RPMI7951 (cell line): Measurements from ENCODE around the gene ARL2. TPM values are rescaled to one million over a fixed set of nuclear protein-coding genes. Genes with fewer than 3 reads are reported as not detected.
A peak's percentile ranks its signal among the peaks of the same experiment; 100 is the strongest.
"Not testable (repeated sequence)": the region's sequence is repeated elsewhere in the genome, so short reads cannot be mapped to it uniquely, and the experiment has no call there.

Experiments
- DNase-seq: peaks from one replicate; pipeline ENCODE4 v3.0.0-alpha.2; 2012; ENCODE audit warnings: low read depth
- total RNA-seq: library from RNA; depleted of rRNA; stranded (reverse); fragments of >200 nt; shearing (Covaris generic); gene quantifications from 2 replicates; pipeline ENCODE4 v1.2.3, GENCODE V29; 2014; rRNA removed

Gene ARL2
- 166 and 176 TPM in 2 replicates for total RNA-seq

DNA sequence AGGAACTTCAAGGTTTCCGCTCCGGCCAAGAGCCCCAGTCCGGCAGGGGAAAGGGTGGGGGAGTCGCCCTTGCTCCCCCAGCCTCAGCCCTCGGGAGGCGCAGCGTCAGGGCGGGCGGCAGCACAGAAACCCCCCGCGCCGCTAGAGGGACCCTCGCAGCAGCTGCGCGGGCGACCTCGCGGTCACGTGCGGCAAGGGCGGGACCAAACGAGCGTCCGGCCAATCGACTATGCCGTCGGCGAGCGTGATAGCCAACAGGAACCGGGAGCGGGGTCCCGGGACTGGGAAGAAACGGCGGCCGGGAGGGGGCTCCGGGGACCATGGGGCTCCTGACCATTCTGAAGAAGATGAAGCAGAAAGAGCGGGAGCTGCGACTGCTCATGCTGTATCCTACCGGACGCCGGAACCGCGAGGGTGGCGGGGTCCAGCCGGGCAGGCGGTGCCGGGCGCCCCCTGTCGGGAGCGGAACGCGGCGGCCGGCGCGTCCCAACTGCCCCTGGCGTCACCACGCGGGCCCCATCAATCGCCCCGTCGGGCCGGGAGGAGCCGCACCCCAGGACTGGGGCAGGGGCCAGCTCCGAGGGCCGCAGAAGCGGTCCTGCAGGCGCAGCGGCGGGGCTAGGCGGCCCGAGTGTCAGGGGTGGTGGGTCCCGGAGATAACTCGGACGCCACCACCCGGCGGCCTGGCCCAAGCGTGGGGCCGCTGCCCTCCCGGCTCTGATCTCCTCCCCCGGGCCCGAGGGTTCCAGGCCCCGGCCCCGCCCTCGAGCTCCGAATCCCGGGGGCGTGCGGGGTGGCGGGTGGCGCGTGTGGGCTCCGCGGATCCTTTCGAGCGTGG is at the start of gene ARL2:
Gene ARL2, plus strand, starts transcription at position 273 of the 838 bp plus-strand sequence. Its CDS starts 48 bp downstream, at position 321.
- DNase-seq = peak; percentile 87

DNA sequence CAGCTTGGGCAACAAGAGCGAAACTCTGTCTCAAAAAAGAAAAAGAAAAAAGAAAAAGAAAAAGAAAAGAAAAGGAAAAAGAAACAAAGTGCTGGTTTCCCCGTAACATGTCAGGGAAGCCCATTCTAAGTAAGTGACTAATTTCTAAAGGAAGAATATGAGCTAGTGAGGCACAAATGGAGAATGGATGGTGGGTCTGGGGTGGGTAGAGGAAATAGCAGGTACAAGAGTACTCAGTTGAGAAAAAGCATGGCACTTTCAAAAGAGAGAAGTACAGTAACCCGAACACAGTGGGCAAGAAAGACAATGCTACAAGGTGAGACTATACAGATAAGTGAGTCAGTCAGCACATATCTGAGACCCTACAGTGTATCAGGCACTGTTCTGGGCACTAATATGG is 46.6 kb upstream of the ARL2 start:
- DNase-seq = no peak

DNA sequence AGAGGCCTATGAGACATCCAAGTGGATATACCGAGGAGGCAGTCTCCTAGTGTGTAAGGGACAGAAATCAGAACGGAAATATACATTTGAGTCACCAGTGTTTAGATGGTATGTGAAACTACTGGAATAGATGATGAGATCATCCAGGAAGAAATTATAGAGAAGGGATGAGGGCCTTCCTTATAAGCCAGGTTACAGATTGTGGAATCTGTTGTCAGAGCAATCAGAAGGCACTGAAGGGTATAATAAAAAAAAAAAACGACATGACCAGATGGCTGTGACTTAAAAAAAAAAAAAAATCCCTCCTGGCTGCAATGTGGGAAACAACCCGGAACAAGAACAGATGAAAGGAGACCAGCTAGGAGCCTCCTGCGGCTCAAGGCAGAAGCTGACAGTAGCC is 44.8 kb upstream of the ARL2 start:
- DNase-seq = peak; percentile 21

DNA sequence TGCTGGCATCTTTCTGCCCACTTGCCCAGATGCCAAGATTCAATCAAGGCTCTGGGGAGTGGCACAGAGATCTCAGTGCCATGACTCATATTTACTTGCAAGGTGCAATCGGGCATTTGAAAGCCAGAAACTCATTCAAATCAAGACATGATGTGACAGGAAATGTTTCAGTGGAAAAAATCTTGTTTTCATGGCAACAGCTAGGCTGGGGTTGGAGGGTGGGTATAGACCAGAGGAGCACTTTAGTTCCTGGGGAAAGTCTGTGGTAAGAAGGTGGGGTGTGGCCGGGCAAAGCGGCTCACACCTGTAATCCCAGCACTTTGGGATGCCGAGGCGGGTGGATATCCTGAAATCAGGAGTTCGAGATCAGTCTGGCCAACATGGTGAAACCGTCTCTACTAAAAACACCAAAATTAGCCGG is 43.2 kb upstream of the ARL2 start:
- DNase-seq = no peak

DNA sequence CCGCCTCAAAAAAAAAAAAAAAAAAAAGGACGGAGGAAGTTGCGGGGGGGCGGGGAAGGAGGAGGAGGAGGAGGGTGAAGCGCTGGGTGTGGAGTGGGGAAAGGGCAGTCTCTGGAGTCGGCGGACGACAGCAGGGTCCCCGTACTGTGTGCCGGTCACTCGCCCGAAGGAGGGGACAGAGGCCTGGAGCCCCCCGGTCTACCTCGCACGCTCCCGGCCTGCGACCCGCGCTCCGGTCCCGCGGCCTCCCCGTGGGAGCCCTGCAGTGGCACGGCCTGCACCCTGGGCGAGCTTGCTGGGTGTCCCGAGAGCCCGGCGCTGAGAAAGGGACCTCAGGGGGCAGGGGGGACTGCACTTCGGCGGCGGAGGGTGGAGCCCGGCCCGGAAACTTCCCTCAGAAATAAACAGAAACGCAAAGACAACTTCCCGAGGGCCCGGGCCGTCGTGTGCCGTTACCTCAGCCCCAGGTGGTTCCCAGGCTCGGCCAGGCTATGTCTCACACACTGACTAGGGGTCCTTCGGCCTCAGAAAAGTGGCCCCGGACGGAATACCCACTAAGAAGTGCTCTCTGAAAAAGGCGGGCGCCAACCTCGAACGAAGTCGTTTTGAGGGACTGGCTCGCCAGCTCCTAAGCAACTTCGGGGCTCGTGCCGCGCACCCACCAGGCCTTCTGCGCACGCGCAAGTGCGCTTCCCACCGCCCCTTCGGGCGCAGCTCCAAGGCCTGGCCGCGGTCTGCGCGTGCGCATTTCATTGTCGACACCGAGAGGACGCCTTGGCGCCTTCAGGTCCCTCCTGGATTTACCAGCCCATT is 42.3 kb upstream of the ARL2 start, which contains the start of gene MAJIN:
Gene MAJIN, minus strand, starts transcription at position 688 of the 813 bp plus-strand sequence. CDS start 12,703 bp downstream, outside the sequence.
- DNase-seq = peak; percentile 72

DNA sequence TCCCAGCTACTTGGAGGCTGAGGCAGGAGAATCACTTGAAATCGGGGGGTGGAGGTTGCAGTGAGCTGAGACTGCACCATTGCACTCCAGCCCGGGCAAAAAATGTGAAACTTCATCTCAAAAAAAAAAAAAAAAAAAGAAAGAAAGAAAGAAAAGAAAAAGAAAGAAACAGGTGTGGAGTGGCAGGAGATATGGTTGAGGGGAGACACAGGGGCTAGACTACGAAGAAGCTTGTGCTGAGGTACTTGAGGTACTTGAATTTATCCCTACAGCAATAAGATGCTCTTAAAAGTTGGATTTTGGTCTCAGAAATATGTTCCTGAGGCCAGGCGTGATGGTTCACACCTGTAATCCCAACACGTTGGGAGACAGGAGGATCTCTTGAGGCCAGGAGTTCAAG is 39.8 kb upstream of the ARL2 start:
- no peak for DNase-seq

DNA sequence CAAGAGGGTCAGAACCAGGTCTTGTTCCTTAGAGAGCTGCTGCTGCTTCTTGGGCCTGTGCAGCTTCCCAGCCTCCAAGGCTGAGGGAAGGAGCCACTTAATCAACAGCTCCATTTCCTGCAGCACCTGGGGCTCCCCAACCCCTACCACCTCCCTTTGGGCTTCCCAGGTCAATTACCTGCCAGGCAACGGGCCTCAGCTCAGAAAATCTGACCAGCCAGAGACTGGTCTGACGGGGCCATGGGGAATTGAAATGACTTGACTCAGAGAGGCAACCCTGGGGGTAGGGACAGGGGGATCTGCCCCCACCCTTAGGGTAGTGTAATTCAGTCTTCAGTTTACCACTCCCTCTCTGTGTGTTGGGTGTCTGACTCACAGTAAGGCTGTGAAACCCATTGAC is 37.3 kb upstream of the ARL2 start:
- DNase-seq = no peak

DNA sequence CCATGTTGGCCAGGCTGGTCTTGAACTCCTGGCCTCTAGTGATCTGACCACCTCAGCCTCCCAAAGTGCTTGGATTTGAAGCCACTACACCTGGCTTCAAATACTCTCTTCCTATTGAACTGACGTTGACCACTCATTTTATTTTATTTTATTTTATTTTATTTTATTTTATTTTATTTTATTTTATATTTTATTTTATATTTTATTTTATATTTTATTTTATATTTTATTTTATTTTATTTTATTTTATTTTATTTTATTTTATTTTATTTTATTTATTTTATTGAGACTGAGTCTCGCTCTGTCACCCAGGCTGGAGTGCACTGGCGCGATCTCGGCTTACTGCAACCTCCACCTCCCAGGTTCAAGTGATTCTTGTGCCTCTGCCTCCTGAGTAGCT is 30.6 kb upstream of the ARL2 start:
- not testable (repeated sequence) for DNase-seq

DNA sequence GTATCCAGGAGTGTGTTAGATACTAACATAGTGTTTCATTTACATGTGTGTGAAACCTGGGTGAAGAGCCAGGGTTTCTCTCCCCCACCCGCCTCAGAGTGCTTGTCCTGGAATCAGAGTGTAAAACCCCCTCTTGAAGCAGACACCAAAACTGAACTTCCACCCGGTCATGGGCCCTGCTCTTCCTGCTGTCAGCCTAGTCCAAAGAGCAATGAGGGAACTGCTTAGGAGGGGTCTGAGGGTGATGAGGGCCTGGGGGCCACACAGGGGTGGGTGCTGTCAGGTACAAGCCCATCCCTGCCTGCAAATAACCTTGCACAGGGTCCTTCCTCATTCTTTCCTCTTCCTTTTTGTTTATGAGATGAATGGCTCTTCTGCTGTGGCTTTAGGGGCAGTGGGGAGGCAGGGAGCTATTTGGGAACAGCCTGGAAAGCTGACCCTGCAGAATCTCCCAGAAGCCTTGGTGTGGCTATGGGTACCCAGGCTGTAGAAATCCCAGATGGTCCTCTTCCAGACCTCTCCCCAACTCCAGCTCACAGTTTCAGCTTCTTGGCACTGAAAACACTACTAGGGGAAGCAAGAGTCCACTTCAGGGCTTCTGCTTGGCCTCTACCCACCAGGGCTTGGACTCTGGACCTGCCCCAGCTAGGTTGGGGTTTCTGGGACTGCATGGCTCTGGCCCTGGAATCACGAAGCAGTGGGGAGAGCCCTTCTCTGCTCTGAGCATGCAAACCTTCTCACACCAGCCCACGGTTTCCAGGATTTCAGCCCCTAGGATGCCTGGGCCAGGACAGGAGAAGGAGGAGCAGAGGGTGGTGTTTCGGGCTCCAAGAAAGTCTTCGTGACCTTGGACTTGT is 25.7 kb upstream of the ARL2 start:
- DNase-seq = no peak

DNA sequence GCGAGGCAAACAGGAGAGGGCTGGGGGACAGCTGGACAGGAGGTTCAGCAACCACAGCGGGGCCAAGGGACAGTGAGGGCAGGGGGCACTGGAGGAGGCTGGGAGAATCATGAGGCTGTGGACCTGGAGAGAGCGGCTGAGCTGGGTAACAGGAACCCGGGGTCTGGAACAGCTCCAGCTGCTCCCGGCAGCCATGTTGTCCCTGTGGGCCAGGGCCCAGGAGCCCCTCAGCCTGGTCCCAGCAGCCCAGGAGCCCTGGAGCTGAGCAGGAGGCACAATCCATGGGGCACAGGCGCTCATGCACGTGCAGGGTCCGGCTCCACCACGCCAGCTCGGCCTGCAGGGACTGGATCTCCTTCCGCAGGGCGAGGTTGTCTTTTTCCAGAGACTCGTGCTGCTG is 24.5 kb upstream of the ARL2 start:
- DNase-seq = no peak

DNA sequence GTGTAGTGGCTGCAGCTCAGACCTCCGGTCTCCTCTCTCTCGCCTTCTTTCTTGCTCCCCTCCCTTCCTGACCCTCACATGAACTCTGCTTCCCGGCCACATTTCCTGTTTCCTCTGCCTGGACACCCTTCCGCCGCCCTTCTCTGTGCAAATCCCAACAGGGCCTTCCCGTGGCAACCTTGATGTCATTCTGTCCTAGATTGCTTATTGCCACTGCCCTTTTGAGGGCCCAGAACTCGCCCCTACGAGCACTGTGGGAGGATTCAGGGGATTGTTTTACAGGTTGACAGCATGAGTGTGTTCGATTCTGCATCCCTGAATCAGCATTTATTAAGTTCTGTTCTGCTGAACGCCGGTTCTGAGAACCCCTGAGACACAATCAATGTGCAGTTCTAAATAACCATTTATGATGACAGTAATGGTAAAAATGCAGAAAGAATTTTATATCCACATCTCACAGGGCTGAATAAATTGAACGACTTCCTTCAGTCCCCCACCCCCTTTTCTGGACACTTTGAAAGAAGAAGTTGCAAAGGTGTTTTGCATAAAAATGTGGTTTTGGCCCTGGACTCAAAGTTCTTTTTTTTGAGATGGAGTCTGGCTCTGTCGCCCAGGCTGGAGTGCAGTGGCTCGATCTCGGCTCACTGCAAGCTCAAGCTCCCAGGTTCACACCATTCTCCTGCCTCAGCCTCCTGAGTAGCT is 23.6 kb upstream of the ARL2 start:
- peak; percentile 16 for DNase-seq

DNA sequence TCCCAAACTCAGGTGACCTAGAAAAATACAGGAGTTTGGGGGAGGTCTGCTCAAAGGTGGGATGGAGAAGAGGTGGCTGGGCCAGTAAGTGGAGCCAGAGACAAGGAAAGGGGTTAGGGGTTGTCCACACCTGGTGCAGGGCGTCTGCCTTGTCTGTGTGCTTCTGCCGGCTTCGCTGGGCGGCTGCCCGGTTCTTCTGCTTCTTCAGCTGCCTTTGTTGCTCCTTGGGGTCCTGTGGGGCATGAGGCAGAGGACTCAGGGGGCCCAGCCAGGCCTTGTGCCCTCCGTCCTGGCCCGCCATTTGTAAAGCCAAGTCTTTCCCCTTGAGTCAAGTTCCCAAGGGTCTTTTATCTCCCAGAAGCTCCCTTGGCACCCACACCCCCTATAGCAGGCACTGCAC is 19.6 kb upstream of the ARL2 start:
- no peak for DNase-seq

DNA sequence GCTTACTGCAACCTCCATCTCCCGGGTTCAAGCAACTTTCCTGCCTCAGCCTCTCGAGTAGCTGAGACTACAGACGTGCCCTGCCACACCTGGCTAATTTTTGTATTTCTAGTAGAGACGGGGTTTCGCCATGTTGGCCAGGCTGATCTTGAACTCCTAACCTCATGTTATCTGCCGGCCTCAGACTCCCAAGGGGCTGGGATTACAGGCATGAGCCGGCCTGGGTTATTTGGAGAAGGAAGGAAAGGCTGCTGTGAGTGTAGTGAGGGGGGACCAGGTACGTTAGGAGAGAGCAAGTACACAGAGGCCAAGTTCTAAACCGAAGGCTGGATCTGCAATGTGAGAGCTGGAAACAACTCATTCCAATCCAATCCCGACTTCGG is 17.6 kb upstream of the ARL2 start:
- DNase-seq = no peak

DNA sequence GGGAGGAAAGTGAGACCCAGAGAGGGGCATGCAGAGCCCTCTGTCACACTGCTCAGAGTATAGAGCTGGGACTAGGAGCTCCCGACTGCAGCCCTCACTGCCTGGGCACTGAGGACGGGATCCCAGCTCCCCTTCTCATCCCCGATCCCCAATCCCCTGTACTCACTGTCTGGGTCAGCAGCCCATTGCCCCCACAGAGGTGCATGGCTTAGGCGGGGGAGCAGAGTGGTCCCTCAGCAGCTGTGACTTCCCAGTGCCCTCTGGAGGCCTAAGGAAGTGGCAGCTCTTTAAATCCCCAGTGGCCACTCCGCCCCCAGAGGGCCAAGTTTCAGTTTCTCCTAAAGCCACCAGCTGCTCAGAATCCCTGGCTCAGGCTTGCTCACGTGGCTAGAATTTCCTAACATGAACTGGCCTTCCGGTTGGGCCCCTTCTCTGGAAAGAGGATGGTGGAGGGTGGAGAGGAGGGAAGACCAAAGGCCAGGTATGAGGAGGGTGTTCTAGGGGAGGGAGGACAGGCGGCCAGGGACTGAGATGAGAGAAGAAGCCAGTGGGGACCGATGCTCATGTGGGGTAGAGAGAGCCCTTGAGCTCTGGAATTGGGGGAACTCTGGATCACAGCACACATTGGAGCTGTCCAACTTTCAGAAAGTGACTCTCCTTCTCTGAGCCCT is 17.1 kb upstream of the ARL2 start, which contains the start of gene BATF2:
Gene BATF2, minus strand, starts transcription at position 262 of the 671 bp plus-strand sequence. Its CDS starts 57 bp downstream, at position 205.
- DNase-seq = peak; percentile 88

DNA sequence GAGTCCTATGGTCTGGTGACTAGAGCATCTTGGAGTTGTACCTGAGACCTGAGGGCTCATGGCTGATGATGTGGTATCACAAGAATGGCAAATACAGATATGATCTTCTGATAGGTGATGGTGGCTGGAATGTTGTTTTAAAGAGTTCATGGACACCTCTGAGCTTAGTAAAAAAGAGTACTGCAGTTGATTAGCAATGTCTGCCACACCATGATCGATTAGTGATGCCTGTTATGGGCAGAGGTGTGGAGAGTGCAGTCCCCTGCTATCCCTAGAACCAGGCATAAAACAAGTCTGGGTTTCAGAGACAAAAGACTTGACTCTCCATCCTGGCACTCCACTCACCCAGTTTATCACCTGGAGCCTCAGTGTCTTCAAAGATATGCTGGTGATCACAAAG is 15.8 kb upstream of the ARL2 start:
- DNase-seq = no peak

DNA sequence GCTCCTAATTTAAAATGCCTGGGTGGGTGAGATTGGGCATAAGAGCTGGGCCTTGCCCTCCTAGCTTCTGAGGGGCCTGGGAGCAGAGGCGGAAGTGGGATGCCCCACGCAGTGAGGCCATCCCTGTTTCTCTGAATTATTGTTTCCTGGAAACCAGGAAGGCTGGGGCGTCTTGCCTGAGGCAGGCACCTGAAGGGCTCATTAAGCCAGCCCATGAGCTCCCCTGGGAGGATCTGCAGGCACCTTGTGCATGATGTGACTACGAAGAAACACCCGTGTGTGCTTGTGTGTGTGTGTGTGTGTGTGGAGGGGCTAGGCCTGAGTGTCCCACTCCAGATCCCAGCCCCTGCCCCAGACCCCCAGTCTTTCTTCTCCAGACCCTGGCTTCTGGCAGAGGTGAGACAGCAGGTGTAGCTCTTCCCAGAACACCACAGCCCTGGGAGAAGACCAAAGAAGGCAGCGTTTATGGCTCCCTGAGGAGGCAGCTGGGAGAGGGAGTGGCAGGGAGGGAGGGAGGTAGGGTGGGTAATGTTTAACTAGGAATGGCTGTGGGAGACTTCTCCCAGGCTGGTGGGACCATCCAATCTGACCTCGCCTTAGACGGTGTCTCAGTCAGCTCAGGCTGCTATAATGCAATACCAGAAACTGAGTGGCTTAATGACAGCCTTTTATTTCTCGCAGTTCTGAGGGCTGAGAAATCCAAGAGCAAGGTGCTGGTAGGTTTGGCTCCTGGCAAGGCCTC is 15.1 kb upstream of the ARL2 start:
- no peak for DNase-seq

DNA sequence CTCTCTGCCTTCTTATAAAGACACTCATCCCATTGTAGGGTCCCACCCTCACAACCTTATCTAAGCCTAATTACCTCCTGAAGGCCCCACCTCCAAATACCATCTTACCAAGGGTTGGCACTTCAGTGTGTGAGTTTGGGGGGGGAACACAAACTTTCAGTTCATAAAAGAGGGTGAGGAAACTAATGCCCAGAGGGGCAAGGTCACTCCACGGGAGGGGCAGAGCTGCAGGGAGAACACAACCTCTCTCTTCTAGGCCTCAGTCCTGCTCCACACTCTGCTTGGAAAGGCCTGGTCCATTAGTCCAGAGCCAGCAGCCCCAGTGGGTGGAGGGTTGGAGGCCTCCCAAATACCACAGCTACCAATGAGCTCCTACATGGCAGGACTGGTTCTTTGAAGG is 14.5 kb upstream of the ARL2 start:
- no peak for DNase-seq

DNA sequence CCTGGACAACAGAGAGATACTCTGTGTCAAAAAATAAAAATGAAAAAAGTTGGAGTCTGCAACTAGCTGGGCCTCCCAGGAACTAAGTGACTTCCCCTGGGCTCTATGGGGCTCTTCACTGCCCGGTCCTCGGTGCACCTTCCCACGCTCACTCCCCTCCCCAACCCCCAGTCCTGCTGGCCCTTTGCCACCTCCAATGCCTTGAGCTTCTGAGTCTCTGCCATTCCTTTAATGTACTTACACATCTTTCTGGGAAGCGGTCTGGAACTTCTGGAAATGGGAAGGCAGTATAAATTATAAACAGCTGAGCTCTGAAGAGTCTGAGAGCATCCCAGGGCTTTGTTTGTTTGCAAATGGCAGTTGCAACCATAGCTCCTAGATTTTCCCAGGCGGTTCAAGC is 11.3 kb upstream of the ARL2 start:
- no peak for DNase-seq

DNA sequence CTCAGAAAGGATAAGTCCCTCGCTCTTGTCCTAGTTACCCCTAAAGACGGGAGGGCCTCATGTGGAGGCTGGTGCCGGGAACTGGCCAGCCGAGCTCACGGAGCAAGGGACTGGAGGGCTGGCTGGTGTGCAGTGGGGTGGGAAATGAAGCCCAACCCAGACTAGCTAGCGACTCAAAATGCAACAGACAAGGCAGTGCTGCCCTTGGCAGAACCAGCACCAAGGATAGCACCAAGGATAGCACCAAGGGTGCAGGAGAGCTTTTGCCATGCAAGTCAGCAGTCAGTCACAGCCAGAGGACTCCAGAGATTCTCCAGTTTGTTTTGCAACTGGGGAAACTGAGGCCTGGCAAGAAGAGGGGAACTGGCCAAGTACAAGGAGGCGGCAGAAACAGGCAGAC is 10.7 kb upstream of the ARL2 start:
- peak; percentile 30 for DNase-seq

DNA sequence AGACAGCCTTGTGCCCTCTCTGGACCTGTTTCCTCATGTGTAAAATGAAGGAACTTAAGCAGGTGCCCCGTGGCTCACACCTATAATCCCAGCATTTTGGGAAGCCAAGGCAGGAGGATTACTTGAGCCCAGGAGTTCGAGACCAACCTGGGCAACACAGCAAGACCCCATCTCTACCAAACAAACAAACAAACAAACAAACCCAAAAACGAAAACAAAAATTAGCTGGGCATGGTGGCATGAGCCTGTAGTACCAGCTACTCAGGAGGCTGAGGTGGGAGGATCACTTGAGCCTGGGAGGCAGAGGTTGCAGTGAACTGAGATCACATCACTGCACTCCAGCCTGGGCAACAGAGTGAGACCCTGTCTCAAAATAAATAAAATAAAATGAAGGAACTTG is 10.0 kb upstream of the ARL2 start:
- DNase-seq = not testable (repeated sequence)
